Fibroblast of villous mesenchyme (primary cell): Measurements from ENCODE around the gene RGMA. TPM values are rescaled to one million over a fixed set of nuclear protein-coding genes. Genes with fewer than 3 reads are reported as not detected.

ENCODE experiments used
- DNase-seq: peaks from one replicate; pipeline ENCODE4 v3.0.0-alpha.2; 2010; ENCODE audit warnings: low read depth
- H3K4me3 ChIP-seq: 2 replicates; pipeline ENCODE4 v1.5.1; 2011; ENCODE audit warnings: low read depth, mild to moderate bottlenecking, low read length
- total RNA-seq: library from RNA; depleted of rRNA; stranded (reverse); fragments of >200 nt; gene quantifications from 2 replicates; pipeline ENCODE4 v1.2.3, GENCODE V29; 2012
- TF ChIP-seq, protein P1 (sequence below): IDR thresholded peaks from 2 replicates; pipeline ENCODE4 v1.5.1; 2012; ENCODE audit warnings: low read depth, mild to moderate bottlenecking, low read length; ENCODE audit not compliant: insufficient read depth

RGMA gene
- total RNA-seq, 1 donor, result not detected

- H3K4me3 ChIP-seq, result no peak overlapping the region
- no peak for DNase-seq
- TF ChIP-seq, protein P1, sequence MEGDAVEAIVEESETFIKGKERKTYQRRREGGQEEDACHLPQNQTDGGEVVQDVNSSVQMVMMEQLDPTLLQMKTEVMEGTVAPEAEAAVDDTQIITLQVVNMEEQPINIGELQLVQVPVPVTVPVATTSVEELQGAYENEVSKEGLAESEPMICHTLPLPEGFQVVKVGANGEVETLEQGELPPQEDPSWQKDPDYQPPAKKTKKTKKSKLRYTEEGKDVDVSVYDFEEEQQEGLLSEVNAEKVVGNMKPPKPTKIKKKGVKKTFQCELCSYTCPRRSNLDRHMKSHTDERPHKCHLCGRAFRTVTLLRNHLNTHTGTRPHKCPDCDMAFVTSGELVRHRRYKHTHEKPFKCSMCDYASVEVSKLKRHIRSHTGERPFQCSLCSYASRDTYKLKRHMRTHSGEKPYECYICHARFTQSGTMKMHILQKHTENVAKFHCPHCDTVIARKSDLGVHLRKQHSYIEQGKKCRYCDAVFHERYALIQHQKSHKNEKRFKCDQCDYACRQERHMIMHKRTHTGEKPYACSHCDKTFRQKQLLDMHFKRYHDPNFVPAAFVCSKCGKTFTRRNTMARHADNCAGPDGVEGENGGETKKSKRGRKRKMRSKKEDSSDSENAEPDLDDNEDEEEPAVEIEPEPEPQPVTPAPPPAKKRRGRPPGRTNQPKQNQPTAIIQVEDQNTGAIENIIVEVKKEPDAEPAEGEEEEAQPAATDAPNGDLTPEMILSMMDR, result no peak
These were observed 30.0 kb downstream of the RGMA start for GRCh38 chr15:93058904-93059427.

DNA sequence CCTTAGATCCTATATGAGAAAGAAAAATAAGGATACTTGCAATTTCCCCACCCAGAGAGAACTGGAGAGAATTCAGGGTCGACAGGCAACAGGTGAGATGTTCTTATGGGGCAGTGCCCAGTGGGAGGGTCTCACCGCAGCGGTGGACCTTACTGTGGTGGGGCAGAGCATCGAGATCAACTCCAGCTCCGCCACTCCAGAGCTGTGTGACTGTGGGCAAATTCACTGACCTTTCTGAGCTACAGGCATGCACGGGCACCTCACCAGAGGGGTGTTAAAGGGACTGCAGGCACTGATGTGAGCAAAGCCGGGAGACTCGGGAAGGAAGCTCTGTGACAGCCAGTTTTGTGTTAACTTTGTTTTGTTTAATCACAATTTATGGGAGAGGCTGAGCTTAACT lies 30.9 kb downstream of the RGMA start:
- TF ChIP-seq, protein P1, result no peak
- DNase-seq, result no peak
- H3K4me3 ChIP-seq, result no peak overlapping the region

DNA sequence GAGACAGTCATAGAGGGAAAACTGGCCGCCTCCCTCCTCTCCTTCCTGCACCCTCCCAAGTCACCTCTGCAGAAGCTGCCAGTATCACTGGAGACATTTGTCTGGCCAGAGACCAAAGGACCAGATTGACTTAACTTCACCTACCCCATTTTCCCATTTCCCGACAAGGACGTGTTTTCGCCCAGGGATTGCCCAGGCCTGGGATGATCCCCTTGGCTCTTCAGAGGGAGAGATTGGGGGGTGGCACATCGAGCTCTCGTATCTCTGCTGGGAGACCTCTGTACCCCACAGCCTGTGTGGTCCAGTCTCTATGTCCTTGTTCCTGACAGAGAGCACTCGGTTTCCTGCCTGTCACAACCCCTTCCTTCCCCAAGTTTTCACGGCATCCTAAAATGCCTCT lies 31.4 kb downstream of the RGMA start:
- TF ChIP-seq, protein P1, result no peak
- no peak for DNase-seq
- H3K4me3 ChIP-seq, result no peak overlapping the region

DNA sequence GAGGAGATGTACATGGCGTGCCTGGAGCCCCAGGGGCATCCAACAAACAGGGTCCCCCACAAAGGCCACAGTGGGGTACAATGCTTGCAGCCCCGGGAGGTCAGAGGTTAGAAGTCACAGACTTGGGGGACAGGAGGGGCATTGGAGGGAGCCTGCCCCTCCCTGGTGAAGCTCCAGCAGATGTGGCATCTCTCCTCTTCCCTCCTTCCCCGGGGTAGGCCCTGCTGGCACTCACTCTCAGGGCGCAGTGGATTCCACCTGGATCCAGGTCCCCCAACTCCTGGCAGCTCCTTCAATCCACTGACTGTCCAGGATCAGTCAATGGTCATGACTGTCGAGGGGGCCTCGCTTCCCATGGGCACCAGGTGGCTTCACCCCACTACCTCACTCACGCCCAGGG lies 32.2 kb downstream of the RGMA start:
- TF ChIP-seq, protein P1, result no peak
- DNase-seq, result no peak

DNA sequence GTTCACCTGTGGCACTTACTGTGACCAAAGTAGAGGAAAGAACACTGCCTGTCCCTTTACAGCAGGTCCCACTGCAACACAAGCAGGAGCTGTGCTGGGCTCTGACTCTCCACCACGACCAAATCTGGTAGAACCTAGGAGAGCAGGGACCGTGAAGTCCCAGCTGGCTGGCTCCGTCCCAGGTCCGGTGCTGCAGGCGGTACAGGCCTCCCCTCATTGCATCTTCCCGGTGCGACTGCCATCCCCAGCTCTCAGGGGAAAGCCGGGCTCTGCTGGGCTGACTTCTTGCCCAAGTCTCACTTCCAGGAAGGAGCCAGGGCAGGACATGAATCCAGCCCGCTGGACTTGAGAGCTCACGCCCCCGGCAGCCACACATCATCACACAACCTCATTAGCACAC lies 33.8 kb downstream of the RGMA start:
- TF ChIP-seq, protein P1, result no peak

More for the DNA sequence above, 32.2 kb downstream of the RGMA start:
- H3K4me3 ChIP-seq, result no peak overlapping the region

DNA sequence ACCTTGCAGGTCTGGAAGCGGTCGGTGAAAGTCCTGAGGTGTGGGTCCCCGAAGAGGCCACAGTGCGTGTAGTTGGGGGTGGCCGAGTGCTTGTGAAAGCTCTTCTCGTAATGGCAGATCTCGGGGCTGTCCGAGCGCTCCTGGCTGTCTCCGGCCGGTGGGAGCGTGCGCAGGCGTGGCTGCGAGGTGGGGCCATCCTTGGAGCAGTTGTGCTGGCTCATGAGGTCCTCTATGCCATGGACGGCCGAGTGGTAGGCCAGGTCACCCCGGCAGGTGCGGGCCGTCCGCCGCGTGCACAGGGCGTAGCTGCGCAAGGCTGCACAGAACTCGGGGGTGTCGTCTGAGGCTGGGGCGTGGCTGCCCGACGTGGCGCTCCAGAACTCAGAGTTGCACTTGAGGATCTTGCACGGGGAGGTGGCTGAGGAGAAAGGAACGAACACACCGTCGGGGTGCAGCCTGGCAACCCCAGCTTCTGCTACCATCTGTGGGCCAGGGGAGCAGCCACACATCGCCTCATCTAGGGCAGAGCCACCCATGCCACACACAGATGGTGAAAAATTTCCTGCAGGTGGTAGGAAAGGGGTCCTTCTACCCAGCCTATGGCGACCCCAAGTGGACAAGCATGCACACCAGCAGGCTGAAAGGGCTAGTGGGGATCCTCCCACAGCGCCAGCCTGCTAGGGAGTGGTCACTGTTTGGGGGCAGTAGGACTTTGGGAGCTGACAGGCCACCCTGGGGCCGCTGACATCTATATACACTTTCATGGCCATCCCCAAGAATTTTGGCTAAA lies 36.7 kb downstream of the RGMA start:
- DNase-seq, result no peak
- TF ChIP-seq, protein P1, result peak; percentile 26
- no peak overlapping the region for H3K4me3 ChIP-seq

More for the DNA sequence above, 33.8 kb downstream of the RGMA start:
- DNase-seq, result no peak
- H3K4me3 ChIP-seq, result no peak overlapping the region
